Activated CD4-positive, alpha-beta T cell treated with anti-CD3 and anti-CD28 coated beads, Interleukin-2, amount 10 ng/mL, durations not matched to agents 7 days and 5 days (primary cell): ENCODE data around the gene TWF2. TPM values are rescaled to one million over a fixed set of nuclear protein-coding genes. Genes with fewer than 3 reads are reported as not detected.

Source experiments
- CTCF ChIA-PET: fragments of 350-600 bp; sonication (Branson Sonifier 250); formaldehyde crosslinking; loops from one replicate; lab custom pipeline; 2021; ENCODE audit warnings: antibody characterized with exemption; lab: Charles Lee
- POLR2A ChIA-PET: fragments of 350-600 bp; sonication (Branson Sonifier 250); formaldehyde crosslinking; loops from one replicate; lab custom pipeline; 2021; ENCODE audit warnings: antibody characterized with exemption; lab: Charles Lee
- DNase-seq: peaks from one replicate; pipeline ENCODE4 v3.0.0-alpha.2; 2020
- H3K27ac Mint-ChIP-seq: one replicate; pipeline ENCODE4 v1.8.0; 2021; ENCODE audit warnings: mild to moderate bottlenecking, moderate library complexity, mixed read lengths
- H3K27me3 Mint-ChIP-seq: one replicate; pipeline ENCODE4 v1.8.0; 2021; ENCODE audit warnings: mixed read lengths
- H3K36me3 Mint-ChIP-seq: one replicate; pipeline ENCODE4 v1.8.0; 2021; ENCODE audit warnings: low read depth, mixed read lengths
- H3K4me1 Mint-ChIP-seq: one replicate; pipeline ENCODE4 v1.8.0; 2021; ENCODE audit warnings: mixed read lengths
- H3K4me3 Mint-ChIP-seq: one replicate; pipeline ENCODE4 v1.8.0; 2021; ENCODE audit warnings: mild to moderate bottlenecking, moderate library complexity, mixed read lengths
- H3K9me3 Mint-ChIP-seq: one replicate; pipeline ENCODE4 v1.8.0; 2021; ENCODE audit warnings: mixed read lengths
- total RNA-seq, 2 experiments: library from RNA; stranded (reverse); gene quantifications; one replicate each; pipeline ENCODE4 v1.2.3, GENCODE V29; 2021

The TWF2 gene
- total RNA-seq, 2 experiments from 2014 or later: 117 to 119 TPM

- no peaks in the 10 kb centered on the region for H3K27me3 Mint-ChIP-seq
- no peaks in the 10 kb centered on the region for H3K9me3 Mint-ChIP-seq
- ChIA-PET POLR2A (no interaction called here), CTCF (interaction anchor here (0.9 to 1.7 kb wide), 2 partner anchors 16 to 74 kb away, joined by 3 to 6 read pairs; partner anchors contain the start of gene WDR82)
- no peak for DNase-seq
- no peak overlapping the region for H3K27ac Mint-ChIP-seq
- peaks cover 46% of the 10 kb centered on the region for H3K4me1 Mint-ChIP-seq
- H3K36me3 Mint-ChIP-seq: peaks cover 84% of the 10 kb centered on the region
- H3K4me3 Mint-ChIP-seq: no peak overlapping the region
Measured at GRCh38 chr3:52204337-52205073, 34.5 kb downstream of the TWF2 start.

GRCh38 chr3:52203701-52204100, 35.3 kb downstream of the TWF2 start:
- Mint-ChIP-seq H3K4me3 (no peak overlapping the region), H3K27ac (no peak overlapping the region), H3K27me3 (no peaks in the 10 kb centered on the region), H3K4me1 (peaks cover 54% of the 10 kb centered on the region), H3K9me3 (no peaks in the 10 kb centered on the region), H3K36me3 (peaks cover 84% of the 10 kb centered on the region)
- ChIA-PET POLR2A (no interaction called here), CTCF (interaction anchor here (0.8 kb wide), 1 partner anchor 221 kb away, joined by 4 read pairs; no protein-coding TSS in a partner anchor)
- no peak for DNase-seq

DNA sequence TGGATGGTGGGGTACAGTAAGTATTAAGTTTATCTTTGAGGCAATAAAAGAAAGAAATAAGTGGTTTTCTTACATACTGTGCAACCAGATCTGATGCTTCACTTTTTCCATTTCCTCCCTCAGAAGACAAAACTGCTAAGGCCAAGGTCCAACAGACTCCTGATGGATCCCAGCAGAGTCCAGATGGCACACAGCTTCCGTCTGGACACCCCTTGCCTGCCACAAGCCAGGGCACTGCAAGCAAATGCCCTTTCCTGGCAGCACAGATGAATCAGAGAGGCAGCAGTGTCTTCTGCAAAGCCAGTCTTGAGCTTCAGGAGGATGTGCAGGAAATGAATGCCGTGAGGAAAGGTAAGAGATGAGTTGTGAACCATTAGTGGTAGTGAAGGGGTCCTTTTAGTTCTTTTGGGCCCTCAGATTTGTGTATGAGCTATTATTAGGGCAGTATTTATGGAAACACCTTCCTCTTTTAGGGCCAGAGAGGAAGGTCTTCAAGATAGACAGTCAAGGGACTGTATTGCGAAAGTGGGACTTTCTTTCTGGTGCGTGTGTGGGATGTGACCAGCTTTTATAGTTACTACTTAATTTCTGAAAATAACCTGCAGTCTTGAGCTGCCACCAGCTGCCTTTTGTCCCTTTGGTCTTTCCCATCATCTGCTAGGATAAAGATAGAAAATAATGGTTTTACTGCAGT, 36.4 kb downstream of the TWF2 start:
- Mint-ChIP-seq H3K27ac (no peak overlapping the region), H3K4me1 (peaks cover 58% of the 10 kb centered on the region), H3K27me3 (no peaks in the 10 kb centered on the region), H3K9me3 (no peaks in the 10 kb centered on the region), H3K4me3 (no peak overlapping the region), H3K36me3 (peaks cover 73% of the 10 kb centered on the region)
- ChIA-PET CTCF (interaction anchor here (1.3 to 1.4 kb wide), 2 partner anchors 18 to 147 kb away, joined by 3 to 5 read pairs; no protein-coding TSS in a partner anchor), POLR2A (interaction anchor here (0.5 kb wide), 1 partner anchor 12 kb away, joined by 3 read pairs; no protein-coding TSS in a partner anchor)
- no peak for DNase-seq

DNA sequence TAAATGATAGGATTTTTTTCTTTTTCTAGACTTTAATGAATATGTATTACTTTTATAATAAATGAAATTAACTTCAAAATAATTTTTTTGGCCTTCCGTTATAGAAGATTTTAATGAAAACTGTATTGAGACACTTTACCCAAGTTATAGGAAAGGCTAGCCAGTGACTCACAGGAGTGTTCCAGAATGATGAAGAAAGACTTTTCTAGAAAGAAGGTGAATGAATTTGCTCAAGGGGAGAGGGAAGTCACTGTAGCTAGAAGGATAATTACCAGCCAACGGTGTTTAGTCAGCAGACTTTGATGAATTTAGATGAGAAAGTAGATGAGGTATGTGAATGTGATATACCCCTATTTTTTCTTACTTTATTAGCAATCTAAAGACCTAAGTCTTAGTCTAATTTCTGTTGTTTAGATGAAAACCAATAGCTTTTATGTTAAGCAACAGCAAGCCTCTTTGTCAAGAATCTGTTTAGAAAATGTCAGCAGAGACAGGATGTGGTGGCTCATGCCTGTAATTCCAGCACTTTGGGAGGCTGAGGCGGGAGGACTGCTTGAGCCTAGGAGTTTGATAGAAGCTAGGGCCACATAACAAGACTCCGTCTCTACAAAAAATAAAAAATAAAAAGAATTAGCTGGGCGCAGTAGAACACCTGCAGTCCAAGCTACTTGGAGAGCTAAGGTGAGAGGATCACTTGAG, 37.8 kb downstream of the TWF2 start:
- no peak for DNase-seq
- H3K4me1 Mint-ChIP-seq: peaks cover 72% of the 10 kb centered on the region
- H3K27me3 Mint-ChIP-seq: no peaks in the 10 kb centered on the region
- peaks cover 63% of the 10 kb centered on the region for H3K36me3 Mint-ChIP-seq
- ChIA-PET POLR2A (no interaction called here), CTCF (interaction anchor here (1.0 to 2.2 kb wide), 7 partner anchors 8 to 228 kb away, joined by 3 to 9 read pairs (median 4); no protein-coding TSS in a partner anchor)
- H3K27ac Mint-ChIP-seq: peak overlapping the region; percentile 68
- H3K4me3 Mint-ChIP-seq: no peak overlapping the region
- H3K9me3 Mint-ChIP-seq: no peaks in the 10 kb centered on the region

DNA sequence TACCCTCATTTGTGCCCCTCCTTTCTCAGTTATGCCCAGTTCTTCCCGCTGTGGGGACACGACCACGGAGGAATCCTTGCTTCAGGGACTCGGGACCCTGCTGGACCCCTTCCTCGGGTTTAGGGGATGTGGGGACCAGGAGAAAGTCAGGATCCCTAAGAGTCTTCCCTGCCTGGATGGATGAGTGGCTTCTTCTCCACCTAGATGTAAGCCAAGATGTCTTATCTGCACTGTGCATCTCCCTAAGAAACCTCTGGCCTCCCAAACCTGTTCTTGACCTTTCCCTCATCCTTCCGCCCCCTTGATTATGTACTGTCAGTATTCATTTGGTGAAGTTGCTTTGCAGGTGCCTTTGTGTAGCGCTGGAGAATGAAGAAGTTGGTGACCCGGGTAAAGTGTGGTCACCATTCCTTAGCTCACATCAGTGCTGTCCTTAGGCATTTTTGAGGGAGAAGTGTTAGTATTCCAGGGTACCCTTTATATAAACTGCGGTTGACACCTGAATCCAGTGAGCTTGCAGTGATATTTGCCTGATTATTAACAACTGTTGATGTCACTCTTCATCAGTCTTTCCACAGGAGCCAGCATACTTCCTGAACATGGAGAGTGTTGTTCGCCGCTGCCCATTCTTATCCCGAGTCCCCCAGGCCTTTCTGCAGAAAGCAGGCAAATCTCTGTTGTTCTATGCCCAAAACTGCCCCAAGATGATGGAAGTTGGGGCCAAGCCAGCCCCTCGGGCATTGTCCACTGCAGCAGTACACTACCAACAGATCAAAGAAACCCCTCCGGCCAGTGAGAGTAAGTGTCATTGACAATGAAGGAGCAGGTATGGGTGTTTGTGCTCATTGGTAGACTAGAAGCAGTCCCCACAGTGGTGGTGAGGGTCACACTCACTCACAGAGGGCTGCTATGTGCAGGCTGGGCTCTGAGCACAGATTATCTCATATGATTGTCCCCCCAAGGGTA, 40.0 kb downstream of the TWF2 start:
- CTCF ChIA-PET: no interaction called here
- Mint-ChIP-seq H3K4me1 (peaks cover 56% of the 10 kb centered on the region), H3K9me3 (no peaks in the 10 kb centered on the region), H3K36me3 (peaks cover 44% of the 10 kb centered on the region), H3K27ac (peak overlapping the region; percentile 91), H3K4me3 (peak overlapping the region; percentile 98), H3K27me3 (no peaks in the 10 kb centered on the region)
- POLR2A ChIA-PET: no interaction called here
- DNase-seq: no peak

- ChIA-PET POLR2A (no interaction called here), CTCF (interaction anchor here (0.8 kb wide), 2 partner anchors 11 to 24 kb away, joined by 3 read pairs; no protein-coding TSS in a partner anchor)
- DNase-seq: peak; percentile 93
- peak within 1 kb of the TSS; percentile 98 for H3K4me3 Mint-ChIP-seq
- peak within 1 kb of the TSS; percentile 91 for H3K27ac Mint-ChIP-seq
- H3K27me3 Mint-ChIP-seq: no peaks in the 10 kb centered on the region
- peaks cover 37% of the 10 kb centered on the region for H3K36me3 Mint-ChIP-seq
- no peaks in the 10 kb centered on the region for H3K9me3 Mint-ChIP-seq
- H3K4me1 Mint-ChIP-seq: peaks cover 52% of the 10 kb centered on the region
Measured at GRCh38 chr3:52197842-52198625, 40.9 kb downstream of the TWF2 start, which contains the start of gene ALAS1. ALAS1 (plus strand) TSS chr3:52198160; CDS start chr3:52199242, 1,082 bp downstream.

GRCh38 chr3:52197499-52197841, 41.5 kb downstream of the TWF2 start:
- CTCF ChIA-PET: interaction anchor here (0.8 to 1.3 kb wide), 3 partner anchors 11 to 25 kb away, joined by 3 to 7 read pairs (median 3); no protein-coding TSS in a partner anchor
- Mint-ChIP-seq H3K4me3 (peak overlapping the region; percentile 98), H3K9me3 (no peaks in the 10 kb centered on the region), H3K36me3 (peaks cover 31% of the 10 kb centered on the region), H3K27me3 (no peaks in the 10 kb centered on the region), H3K27ac (peak overlapping the region; percentile 91), H3K4me1 (peaks cover 48% of the 10 kb centered on the region)
- POLR2A ChIA-PET: no interaction called here
- DNase-seq: no peak

- peak overlapping the region; percentile 91 for H3K27ac Mint-ChIP-seq
- POLR2A ChIA-PET: no interaction called here
- no peaks in the 10 kb centered on the region for H3K9me3 Mint-ChIP-seq
- peaks cover 27% of the 10 kb centered on the region for H3K36me3 Mint-ChIP-seq
- DNase-seq: no peak
- no peak overlapping the region for H3K4me3 Mint-ChIP-seq
- H3K4me1 Mint-ChIP-seq: peaks cover 44% of the 10 kb centered on the region
- CTCF ChIA-PET: interaction anchor here (0.8 to 1.3 kb wide), 4 partner anchors 12 to 25 kb away, joined by 3 to 7 read pairs (median 3); no protein-coding TSS in a partner anchor
- no peaks in the 10 kb centered on the region for H3K27me3 Mint-ChIP-seq
Measured at GRCh38 chr3:52196977-52197376, 42.0 kb downstream of the TWF2 start.

- peaks cover 35% of the 10 kb centered on the region for H3K4me1 Mint-ChIP-seq
- H3K27me3 Mint-ChIP-seq: no peaks in the 10 kb centered on the region
- DNase-seq: no peak
- POLR2A ChIA-PET: interaction anchor here (0.5 kb wide), 1 partner anchor 20 kb away, joined by 3 read pairs; no protein-coding TSS in a partner anchor
- CTCF ChIA-PET: interaction anchor here (1.0 to 1.4 kb wide), 2 partner anchors 12 to 13 kb away, joined by 3 to 5 read pairs; no protein-coding TSS in a partner anchor
- H3K36me3 Mint-ChIP-seq: peaks cover 16% of the 10 kb centered on the region
- no peaks in the 10 kb centered on the region for H3K9me3 Mint-ChIP-seq
- H3K4me3 Mint-ChIP-seq: no peak overlapping the region
- peak overlapping the region; percentile 31 for H3K27ac Mint-ChIP-seq
Measured at GRCh38 chr3:52195823-52196331, 43.1 kb downstream of the TWF2 start.

GRCh38 chr3:52195291-52195597, 43.7 kb downstream of the TWF2 start:
- no peak overlapping the region for H3K27ac Mint-ChIP-seq
- no peak overlapping the region for H3K4me3 Mint-ChIP-seq
- ChIA-PET CTCF (interaction anchor here (1.0 to 1.4 kb wide), 2 partner anchors 11 to 13 kb away, joined by 3 to 5 read pairs; no protein-coding TSS in a partner anchor), POLR2A (interaction anchor here (0.5 kb wide), 1 partner anchor 19 kb away, joined by 3 read pairs; no protein-coding TSS in a partner anchor)
- H3K36me3 Mint-ChIP-seq: peaks cover 12% of the 10 kb centered on the region
- H3K9me3 Mint-ChIP-seq: no peaks in the 10 kb centered on the region
- H3K27me3 Mint-ChIP-seq: no peaks in the 10 kb centered on the region
- no peak for DNase-seq
- peaks cover 31% of the 10 kb centered on the region for H3K4me1 Mint-ChIP-seq
